NCI-H2081 (cell line): ENCODE measurements around the gene IL6ST.

Source experiments
- DNase-seq, 2 experiments: peaks; one replicate each; lab custom pipeline; 2025; lab: John Stamatoyannopoulos, UW

IL6ST gene

DNA sequence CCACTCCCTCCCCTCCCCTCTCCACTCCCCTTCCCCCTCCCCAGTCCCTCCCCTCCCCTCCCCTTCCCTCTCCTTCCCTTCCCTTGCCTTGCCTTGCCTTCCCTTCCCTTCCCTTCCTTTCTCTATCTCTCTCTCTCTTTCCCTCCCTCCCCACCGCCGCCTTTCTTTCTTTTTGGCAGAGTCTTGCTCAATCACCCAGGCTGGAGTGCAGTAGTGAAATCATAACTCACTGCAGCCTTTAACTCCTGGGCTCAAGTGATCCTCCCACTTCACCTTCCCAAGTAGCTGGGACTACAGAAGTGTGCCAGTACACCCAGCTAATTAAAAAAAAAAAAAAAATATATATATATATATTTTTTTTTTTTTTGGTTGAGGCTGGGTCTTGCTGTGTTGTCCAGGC lies 98.1 kb downstream of the IL6ST start:
- DNase-seq: no peak

DNA sequence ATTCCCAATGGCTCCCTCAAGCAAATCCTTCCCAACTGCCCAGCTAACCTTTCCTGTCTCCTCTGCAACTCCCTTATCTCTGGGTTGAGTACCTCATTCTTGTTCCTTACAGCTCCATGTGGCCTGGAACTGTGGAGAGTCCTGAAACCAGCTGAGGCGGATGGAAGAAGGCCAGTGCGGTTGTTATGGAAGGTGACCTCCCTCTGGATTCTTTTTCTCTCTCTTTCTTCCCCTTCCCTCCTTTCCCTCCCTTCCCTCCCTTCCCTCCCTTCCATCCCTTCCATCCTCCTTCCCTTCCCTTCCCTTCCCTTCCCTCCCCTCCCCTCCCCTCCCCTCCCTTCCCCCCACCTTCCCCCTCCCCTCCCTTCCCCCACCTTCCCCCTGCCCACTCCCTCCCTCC lies 98.5 kb downstream of the IL6ST start:
- no peak for DNase-seq

DNA sequence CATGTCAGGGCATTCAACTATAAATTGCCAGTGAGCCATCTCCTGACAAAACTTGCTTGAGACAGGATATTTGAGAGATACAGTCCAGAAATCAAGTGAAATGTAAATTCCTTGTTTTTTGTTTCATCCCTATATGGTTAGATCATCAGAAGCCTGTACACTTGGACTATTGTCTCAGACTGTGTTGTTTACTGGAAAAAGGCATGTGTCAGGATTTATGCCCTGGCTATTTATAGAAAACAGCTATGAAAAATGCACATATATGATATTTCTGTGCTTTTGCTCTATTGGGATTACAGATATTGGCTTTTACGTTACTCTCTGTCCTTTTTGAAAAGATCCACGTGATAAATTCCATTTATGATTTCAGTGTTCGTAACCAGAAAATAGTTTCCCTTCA lies 99.4 kb downstream of the IL6ST start:
- DNase-seq: no peak

DNA sequence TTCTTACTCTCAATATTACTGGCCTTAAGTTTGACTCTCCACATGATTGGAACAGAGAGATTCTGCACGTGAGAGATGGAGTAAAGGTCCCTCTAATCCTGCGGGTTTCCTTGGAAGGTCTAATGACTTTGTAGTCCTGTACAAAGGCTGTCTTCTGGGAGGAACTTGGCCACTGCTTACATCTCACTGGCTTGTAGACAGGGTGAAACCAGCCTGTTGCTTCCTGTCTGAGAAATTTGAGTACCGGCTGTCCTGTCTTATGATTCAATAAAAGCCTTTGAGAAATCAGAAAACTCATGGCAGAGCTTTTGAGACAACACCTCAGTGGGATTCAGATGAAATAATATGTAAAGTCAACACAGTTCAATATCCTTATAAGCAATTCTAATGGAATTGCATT lies 100.6 kb downstream of the IL6ST start:
- no peak for DNase-seq

DNA sequence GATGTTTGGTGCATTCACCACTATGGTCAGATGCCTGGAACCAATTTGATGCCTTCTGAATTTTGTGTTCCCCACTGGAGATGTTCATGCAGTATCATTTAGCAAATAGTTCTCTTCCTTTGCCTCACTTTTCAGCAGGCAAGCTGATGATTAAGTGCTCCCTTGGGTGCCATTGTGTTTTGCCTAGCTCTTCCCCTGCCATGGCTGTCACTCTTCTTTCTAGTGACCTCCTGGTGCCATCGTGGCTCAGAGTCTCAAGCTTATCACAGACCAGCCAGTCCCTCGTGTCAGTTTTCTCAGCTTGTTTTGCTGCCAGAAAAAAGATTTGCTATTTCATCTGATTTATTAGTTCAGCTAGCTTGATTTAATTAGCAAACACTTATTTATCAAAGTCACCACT lies 102.3 kb downstream of the IL6ST start:
- no peak for DNase-seq

DNA sequence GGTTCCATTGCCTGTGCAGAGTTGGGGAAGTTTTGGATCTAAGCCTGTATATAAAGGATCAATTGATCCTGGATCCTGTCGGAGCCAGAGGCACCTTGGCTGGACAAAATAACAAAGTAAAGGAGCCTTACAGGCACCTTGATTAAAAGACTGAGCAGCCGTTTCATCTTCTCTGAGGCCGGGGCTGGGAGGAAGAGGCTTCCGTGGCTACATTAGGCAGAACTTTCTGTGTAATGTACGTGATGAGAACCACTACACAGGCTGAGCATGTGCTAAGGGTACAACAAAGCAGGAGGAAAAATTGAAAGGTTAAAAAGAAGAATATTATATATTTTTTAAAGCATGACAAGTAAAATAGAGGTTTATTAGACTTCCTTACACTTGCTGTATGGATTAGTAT lies 106.6 kb downstream of the IL6ST start:
- DNase-seq: no peak

DNA sequence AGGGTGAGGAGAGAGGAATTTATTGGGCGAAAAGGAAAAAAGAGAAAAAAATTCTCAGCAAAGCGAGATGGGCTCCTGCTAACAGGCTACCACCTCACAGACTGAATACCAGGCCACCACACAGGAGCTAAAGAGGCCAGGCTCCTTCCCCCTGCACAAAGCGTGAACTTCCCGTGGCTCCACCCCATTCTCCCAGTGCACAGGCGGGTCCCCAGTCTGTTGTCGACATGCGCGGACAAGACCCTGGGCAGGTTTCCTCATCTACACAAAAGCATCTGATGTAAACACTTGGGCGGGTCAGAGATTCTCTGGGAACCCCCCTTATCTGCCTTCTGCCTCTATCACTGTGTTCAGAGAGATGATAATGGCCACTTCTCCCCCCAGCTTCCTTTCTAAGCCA lies 109.4 kb downstream of the IL6ST start:
- no peak for DNase-seq
